HL-60/S4 treated with phorbol 12-myristate 13-acetate at 8.2 ng/mL for 4 days and 3 days (cell line): Measurements from ENCODE around the gene ZNF583.

Experiments
- in situ Hi-C: fragments of 300-500 bp; cut with MboI; formaldehyde crosslinking; loops from 2 replicates; pipeline ENCODE4 v1.15.0; 2022; ENCODE audit warnings: low sequenced_read_pairs

ZNF583 gene

GRCh38 chr19:56403764-56404704 lies at the start of gene ZNF583:
ZNF583 (plus strand) TSS chr19:56404332; CDS start chr19:56407115, 2,783 bp downstream.
- in situ Hi-C loops: no loop called here

GRCh38 chr19:56355517-56355916 lies 48.6 kb upstream of the ZNF583 start:
- in situ Hi-C loops: no loop called here

- in situ Hi-C loops: no loop called here
Measured at GRCh38 chr19:56356944-56357343, 47.2 kb upstream of the ZNF583 start.

GRCh38 chr19:56360841-56361240 lies 43.3 kb upstream of the ZNF583 start:
- in situ Hi-C loops: no loop called here

GRCh38 chr19:56367829-56368711 lies 36.1 kb upstream of the ZNF583 start:
- in situ Hi-C loops: no loop called here

GRCh38 chr19:56369886-56370676 lies 34.1 kb upstream of the ZNF583 start:
- in situ Hi-C loops: no loop called here

- in situ Hi-C loops: no loop called here
Measured at GRCh38 chr19:56372281-56372680, 31.9 kb upstream of the ZNF583 start.

- in situ Hi-C loops: no loop called here
Measured at GRCh38 chr19:56377105-56377924, 26.8 kb upstream of the ZNF583 start.

GRCh38 chr19:56383826-56384605 lies 20.1 kb upstream of the ZNF583 start:
- in situ Hi-C loops: no loop called here

- in situ Hi-C loops: no loop called here
Measured at GRCh38 chr19:56393119-56394012, 10.8 kb upstream of the ZNF583 start, which contains the start of gene ZNF582. ZNF582 (minus strand) TSS chr19:56393534; CDS start chr19:56391752, 1,782 bp downstream.

- in situ Hi-C loops: no loop called here
Measured at GRCh38 chr19:56398809-56399208, 5.3 kb upstream of the ZNF583 start.

- in situ Hi-C loops: no loop called here
Measured at GRCh38 chr19:56400485-56400884, 3.6 kb upstream of the ZNF583 start.

- in situ Hi-C loops: no loop called here
Measured at GRCh38 chr19:56403261-56403660, 871 bp upstream of the ZNF583 start.

- in situ Hi-C loops: no loop called here
Measured at GRCh38 chr19:56404705-56405056, 549 bp downstream of the ZNF583 start.

GRCh38 chr19:56405062-56405461 lies 930 bp downstream of the ZNF583 start:
- in situ Hi-C loops: no loop called here

- in situ Hi-C loops: no loop called here
Measured at GRCh38 chr19:56423276-56423984, 19.3 kb downstream of the ZNF583 start.

GRCh38 chr19:56423985-56424353 lies 19.8 kb downstream of the ZNF583 start:
- in situ Hi-C loops: no loop called here
